GM23338 (cell line): ENCODE data around the gene WSCD2. TPM values are rescaled to one million over a fixed set of nuclear protein-coding genes. Genes with fewer than 3 reads are reported as not detected.

Source experiments
- ATAC-seq: fragments of 200-7000 bp; cut with Tn5 transposase; 3 replicates; pipeline ENCODE4 v1.9.1; 2020
- DNase-seq: peaks from one replicate; pipeline ENCODE4 v3.0.0-alpha.2; 2015; ENCODE audit warnings: low spot score
- H2AFZ ChIP-seq: fragments of 200-600 bp; sonication (generic); 2 replicates; pipeline ENCODE4 v1.8.0; 2016; ENCODE audit warnings: antibody characterized with exemption, mild to moderate bottlenecking, moderate library complexity
- H3F3A ChIP-seq: fragments of 200-600 bp; sonication (generic); replicated peaks from 2 replicates; pipeline ENCODE4 v1.8.0; 2017; ENCODE audit warnings: antibody characterized with exemption, mixed run types, low read depth
- H3K27ac ChIP-seq: fragments of 200-600 bp; sonication (generic); 2 replicates; pipeline ENCODE4 v1.6.1; 2016; ENCODE audit warnings: low read depth
- H3K27me3 ChIP-seq: fragments of 200-600 bp; sonication (generic); 2 replicates; pipeline ENCODE4 v1.8.0; 2016; ENCODE audit warnings: mild to moderate bottlenecking, mixed run types, moderate library complexity; ENCODE audit not compliant: insufficient read depth
- H3K36me3 ChIP-seq: fragments of 200-600 bp; sonication (generic); 2 replicates; pipeline ENCODE4 v1.8.0; 2016; ENCODE audit warnings: mild to moderate bottlenecking; ENCODE audit not compliant: insufficient read depth
- H3K4me1 ChIP-seq: fragments of 200-600 bp; sonication (generic); 2 replicates; pipeline ENCODE4 v1.8.0; 2016; ENCODE audit warnings: mild to moderate bottlenecking, moderate library complexity; ENCODE audit not compliant: insufficient read depth
- H3K4me2 ChIP-seq: fragments of 200-600 bp; sonication (generic); 2 replicates; pipeline ENCODE4 v1.7.1; 2017; ENCODE audit warnings: mixed run types
- H3K4me3 ChIP-seq: fragments of 200-600 bp; sonication (generic); 2 replicates; pipeline ENCODE4 v1.6.1; 2016; ENCODE audit warnings: mixed run types
- H3K79me2 ChIP-seq: fragments of 200-600 bp; sonication (generic); replicated peaks from 2 replicates; pipeline ENCODE4 v1.8.0; 2017; ENCODE audit warnings: mild to moderate bottlenecking; ENCODE audit not compliant: insufficient read depth
- H3K9me2 ChIP-seq: fragments of 200-600 bp; sonication (generic); 2 replicates; pipeline ENCODE4 v1.8.0; 2017; ENCODE audit not compliant: insufficient read depth
- H4K20me1 ChIP-seq: fragments of 200-600 bp; sonication (generic); replicated peaks from 2 replicates; pipeline ENCODE4 v1.8.0; 2017; ENCODE audit warnings: mild to moderate bottlenecking; ENCODE audit not compliant: insufficient read depth
- H3K27ac Mint-ChIP-seq: 2 replicates; pipeline ENCODE4 v1.8.0; 2020; ENCODE audit warnings: inconsistent platforms, mild to moderate bottlenecking, moderate library complexity, mixed read lengths
- H3K27me3 Mint-ChIP-seq: 3 replicates; pipeline ENCODE4 v1.8.0; 2022; ENCODE audit warnings: low read depth, mild to moderate bottlenecking, moderate library complexity, mixed read lengths, inconsistent platforms; ENCODE audit not compliant: insufficient read depth, poor library complexity
- H3K36me3 Mint-ChIP-seq: 3 replicates; pipeline ENCODE4 v1.8.0; 2021; ENCODE audit warnings: low read depth, mild to moderate bottlenecking, inconsistent platforms, moderate library complexity, mixed read lengths
- H3K4me1 Mint-ChIP-seq: 3 replicates; pipeline ENCODE4 v1.8.0; 2020; ENCODE audit warnings: mild to moderate bottlenecking, inconsistent platforms, mixed read lengths
- H3K4me3 Mint-ChIP-seq: 3 replicates; pipeline ENCODE4 v1.8.0; 2021; ENCODE audit warnings: moderate library complexity, mild to moderate bottlenecking, inconsistent platforms, mixed read lengths
- H3K9me3 Mint-ChIP-seq: 3 replicates; pipeline ENCODE4 v1.8.0; 2020; ENCODE audit warnings: moderate library complexity, mild to moderate bottlenecking, inconsistent platforms, mixed read lengths
- CREB1 ChIP-seq: fragments of 250-450 bp; sonication (Bioruptor Pico); IDR thresholded peaks from 2 replicates; pipeline ENCODE4 v1.5.0; 2020; ENCODE audit warnings: low read depth, mild to moderate bottlenecking, moderate library complexity
- CTCF ChIP-seq, 2 experiments: fragments of 200-600 bp in 1 of 2; sonication (generic) in 1 of 2; conservative IDR thresholded peaks; 2 replicates each; pipeline versions ENCODE4 v1.5.1 to v1.6.1; 2016 to 2017; ENCODE audit warnings: antibody characterized with exemption in 2 of 2, low read depth in 2 of 2, mild to moderate bottlenecking in 2 of 2, moderate library complexity in 1 of 2
- EZH2 ChIP-seq: fragments of 200-600 bp; sonication (generic); IDR thresholded peaks from one replicate; pipeline ENCODE4 v1.8.0; 2017; ENCODE audit warnings: antibody characterized with exemption, mild to moderate bottlenecking, low read depth; ENCODE audit not compliant: unreplicated experiment
- EZH2phosphoT487 ChIP-seq: fragments of 200-600 bp; sonication (generic); IDR thresholded peaks from one replicate; pipeline ENCODE4 v1.8.1; 2018; ENCODE audit warnings: antibody characterized with exemption; ENCODE audit not compliant: unreplicated experiment
- NANOG ChIP-seq: IDR thresholded peaks from 2 replicates; pipeline ENCODE4 v1.6.1; 2016; ENCODE audit warnings: antibody characterized with exemption, borderline replicate concordance
- POLR2AphosphoS5 ChIP-seq: IDR thresholded peaks from 2 replicates; pipeline ENCODE4 v1.6.1; 2016; ENCODE audit warnings: antibody characterized with exemption, low read depth
- REST ChIP-seq: IDR thresholded peaks from one replicate; pipeline ENCODE4 v1.6.1; 2018; ENCODE audit warnings: antibody characterized with exemption; ENCODE audit not compliant: unreplicated experiment
- STAT1 ChIP-seq: IDR thresholded peaks from one replicate; pipeline ENCODE4 v1.6.1; 2016; ENCODE audit warnings: antibody characterized with exemption; ENCODE audit not compliant: unreplicated experiment
- ZNF114 ChIP-seq: fragments of 250-450 bp; sonication (Bioruptor Pico); IDR thresholded peaks from 2 replicates; pipeline ENCODE4 v1.5.0; 2020; ENCODE audit warnings: mild to moderate bottlenecking, moderate library complexity
- ZNF331 ChIP-seq: fragments of 250-450 bp; sonication (Bioruptor Pico); IDR thresholded peaks from 2 replicates; pipeline ENCODE4 v1.5.0; 2020; ENCODE audit warnings: low read depth, mild to moderate bottlenecking, moderate library complexity
- polyA plus RNA-seq: library from polyadenylated mRNA; unstranded; fragments of >200 nt; fragmentation: Nextera tagmentation; extraction: Ambion mirVana; gene quantifications from 2 replicates; pipeline ENCODE4 v1.2.1, GENCODE V29; 2016
- total RNA-seq: library from RNA; depleted of rRNA; stranded (reverse); fragments of >200 nt; shearing (Covaris generic); gene quantifications from 2 replicates; pipeline ENCODE4 v1.2.3, GENCODE V29; 2014
- TF ChIP-seq, protein P1 (sequence below): IDR thresholded peaks from 2 replicates; pipeline ENCODE4 v1.6.1; 2016; ENCODE audit warnings: antibody characterized with exemption
- TF ChIP-seq, protein P2 (sequence below): fragments of 250-450 bp; sonication (Bioruptor Pico); IDR thresholded peaks from 2 replicates; pipeline ENCODE4 v1.5.0; 2020; ENCODE audit warnings: mild to moderate bottlenecking, moderate library complexity

Gene WSCD2
- total and polyA plus RNA-seq, 2 experiments from 2014 or later = 0.66 to 3.1 TPM

GRCh38 chr12:108126990-108127501 lies 2.0 kb upstream of the WSCD2 start (continued):
- TF ChIP-seq EZH2 = no peak
- TF ChIP-seq EZH2phosphoT487 = no peak

- no peak for DNase-seq
- H3K4me2 ChIP-seq = no peak overlapping the region
- Mint-ChIP-seq H3K4me1 (peaks cover 16% of the 10 kb centered on the region), H3K4me3 (no peak overlapping the region), H3K27ac (no peak overlapping the region), H3K27me3 (peaks cover 14% of the 10 kb centered on the region), H3K36me3 (no peaks in the 10 kb centered on the region), H3K9me3 (no peaks in the 10 kb centered on the region)
- H3K27me3 ChIP-seq = peaks cover 26% of the 10 kb centered on the region
- H2AFZ ChIP-seq = no peak overlapping the region
- no peaks in the 10 kb centered on the region for H3K36me3 ChIP-seq
- TF ChIP-seq, protein P1, sequence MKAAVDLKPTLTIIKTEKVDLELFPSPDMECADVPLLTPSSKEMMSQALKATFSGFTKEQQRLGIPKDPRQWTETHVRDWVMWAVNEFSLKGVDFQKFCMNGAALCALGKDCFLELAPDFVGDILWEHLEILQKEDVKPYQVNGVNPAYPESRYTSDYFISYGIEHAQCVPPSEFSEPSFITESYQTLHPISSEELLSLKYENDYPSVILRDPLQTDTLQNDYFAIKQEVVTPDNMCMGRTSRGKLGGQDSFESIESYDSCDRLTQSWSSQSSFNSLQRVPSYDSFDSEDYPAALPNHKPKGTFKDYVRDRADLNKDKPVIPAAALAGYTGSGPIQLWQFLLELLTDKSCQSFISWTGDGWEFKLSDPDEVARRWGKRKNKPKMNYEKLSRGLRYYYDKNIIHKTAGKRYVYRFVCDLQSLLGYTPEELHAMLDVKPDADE = no peak
- TF ChIP-seq, protein P2, sequence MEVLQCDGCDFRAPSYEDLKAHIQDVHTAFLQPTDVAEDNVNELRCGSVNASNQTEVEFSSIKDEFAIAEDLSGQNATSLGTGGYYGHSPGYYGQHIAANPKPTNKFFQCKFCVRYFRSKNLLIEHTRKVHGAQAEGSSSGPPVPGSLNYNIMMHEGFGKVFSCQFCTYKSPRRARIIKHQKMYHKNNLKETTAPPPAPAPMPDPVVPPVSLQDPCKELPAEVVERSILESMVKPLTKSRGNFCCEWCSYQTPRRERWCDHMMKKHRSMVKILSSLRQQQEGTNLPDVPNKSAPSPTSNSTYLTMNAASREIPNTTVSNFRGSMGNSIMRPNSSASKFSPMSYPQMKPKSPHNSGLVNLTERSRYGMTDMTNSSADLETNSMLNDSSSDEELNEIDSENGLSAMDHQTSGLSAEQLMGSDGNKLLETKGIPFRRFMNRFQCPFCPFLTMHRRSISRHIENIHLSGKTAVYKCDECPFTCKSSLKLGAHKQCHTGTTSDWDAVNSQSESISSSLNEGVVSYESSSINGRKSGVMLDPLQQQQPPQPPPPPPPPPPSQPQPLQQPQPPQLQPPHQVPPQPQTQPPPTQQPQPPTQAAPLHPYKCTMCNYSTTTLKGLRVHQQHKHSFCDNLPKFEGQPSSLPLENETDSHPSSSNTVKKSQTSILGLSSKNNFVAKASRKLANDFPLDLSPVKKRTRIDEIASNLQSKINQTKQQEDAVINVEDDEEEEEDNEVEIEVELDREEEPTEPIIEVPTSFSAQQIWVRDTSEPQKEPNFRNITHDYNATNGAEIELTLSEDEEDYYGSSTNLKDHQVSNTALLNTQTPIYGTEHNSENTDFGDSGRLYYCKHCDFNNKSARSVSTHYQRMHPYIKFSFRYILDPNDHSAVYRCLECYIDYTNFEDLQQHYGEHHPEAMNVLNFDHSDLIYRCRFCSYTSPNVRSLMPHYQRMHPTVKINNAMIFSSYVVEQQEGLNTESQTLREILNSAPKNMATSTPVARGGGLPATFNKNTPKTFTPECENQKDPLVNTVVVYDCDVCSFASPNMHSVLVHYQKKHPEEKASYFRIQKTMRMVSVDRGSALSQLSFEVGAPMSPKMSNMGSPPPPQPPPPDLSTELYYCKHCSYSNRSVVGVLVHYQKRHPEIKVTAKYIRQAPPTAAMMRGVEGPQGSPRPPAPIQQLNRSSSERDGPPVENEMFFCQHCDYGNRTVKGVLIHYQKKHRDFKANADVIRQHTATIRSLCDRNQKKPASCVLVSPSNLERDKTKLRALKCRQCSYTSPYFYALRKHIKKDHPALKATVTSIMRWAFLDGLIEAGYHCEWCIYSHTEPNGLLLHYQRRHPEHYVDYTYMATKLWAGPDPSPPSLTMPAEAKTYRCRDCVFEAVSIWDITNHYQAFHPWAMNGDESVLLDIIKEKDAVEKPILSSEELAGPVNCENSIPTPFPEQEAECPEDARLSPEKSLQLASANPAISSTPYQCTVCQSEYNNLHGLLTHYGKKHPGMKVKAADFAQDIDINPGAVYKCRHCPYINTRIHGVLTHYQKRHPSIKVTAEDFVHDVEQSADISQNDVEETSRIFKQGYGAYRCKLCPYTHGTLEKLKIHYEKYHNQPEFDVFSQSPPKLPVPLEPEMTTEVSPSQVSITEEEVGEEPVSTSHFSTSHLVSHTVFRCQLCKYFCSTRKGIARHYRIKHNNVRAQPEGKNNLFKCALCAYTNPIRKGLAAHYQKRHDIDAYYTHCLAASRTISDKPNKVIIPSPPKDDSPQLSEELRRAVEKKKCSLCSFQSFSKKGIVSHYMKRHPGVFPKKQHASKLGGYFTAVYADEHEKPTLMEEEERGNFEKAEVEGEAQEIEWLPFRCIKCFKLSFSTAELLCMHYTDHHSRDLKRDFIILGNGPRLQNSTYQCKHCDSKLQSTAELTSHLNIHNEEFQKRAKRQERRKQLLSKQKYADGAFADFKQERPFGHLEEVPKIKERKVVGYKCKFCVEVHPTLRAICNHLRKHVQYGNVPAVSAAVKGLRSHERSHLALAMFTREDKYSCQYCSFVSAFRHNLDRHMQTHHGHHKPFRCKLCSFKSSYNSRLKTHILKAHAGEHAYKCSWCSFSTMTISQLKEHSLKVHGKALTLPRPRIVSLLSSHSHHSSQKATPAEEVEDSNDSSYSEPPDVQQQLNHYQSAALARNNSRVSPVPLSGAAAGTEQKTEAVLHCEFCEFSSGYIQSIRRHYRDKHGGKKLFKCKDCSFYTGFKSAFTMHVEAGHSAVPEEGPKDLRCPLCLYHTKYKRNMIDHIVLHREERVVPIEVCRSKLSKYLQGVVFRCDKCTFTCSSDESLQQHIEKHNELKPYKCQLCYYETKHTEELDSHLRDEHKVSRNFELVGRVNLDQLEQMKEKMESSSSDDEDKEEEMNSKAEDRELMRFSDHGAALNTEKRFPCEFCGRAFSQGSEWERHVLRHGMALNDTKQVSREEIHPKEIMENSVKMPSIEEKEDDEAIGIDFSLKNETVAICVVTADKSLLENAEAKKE = no peak
- TF ChIP-seq CTCF (conservative IDR thresholded peaks at IDR 0.05; ENCODE audit: low read depth in 2 of 2) = no peak
- no peak for TF ChIP-seq EZH2
- no peak for TF ChIP-seq NANOG
- no peak for TF ChIP-seq ZNF331
- TF ChIP-seq STAT1 = no peak
- no peak for TF ChIP-seq CREB1 (CRISPR knock-in tag)
- TF ChIP-seq ZNF114 (CRISPR knock-in tag) = no peak
- TF ChIP-seq EZH2phosphoT487 = no peak
- TF ChIP-seq REST = no peak
- TF ChIP-seq POLR2AphosphoS5 = no peak
- H3K27ac ChIP-seq = no peak overlapping the region
- 0 out of 2 replicates have a peak, but pooled peaks cover 5% of the 10 kb centered on the region for H3F3A ChIP-seq
- no peak overlapping the region for H3K4me3 ChIP-seq
- no peaks in the 10 kb centered on the region for H3K79me2 ChIP-seq
- H4K20me1 ChIP-seq = no peaks in the 10 kb centered on the region
- no peaks in the 10 kb centered on the region for H3K9me2 ChIP-seq
- ATAC-seq = no peak
- peaks cover 6% of the 10 kb centered on the region; the same call in 1 of the 2 replicates for H3K4me1 ChIP-seq
These were observed 1.4 kb upstream of the WSCD2 start for GRCh38 chr12:108127654-108128053.
